ENCODE results near the gene DPP3.

DNA sequence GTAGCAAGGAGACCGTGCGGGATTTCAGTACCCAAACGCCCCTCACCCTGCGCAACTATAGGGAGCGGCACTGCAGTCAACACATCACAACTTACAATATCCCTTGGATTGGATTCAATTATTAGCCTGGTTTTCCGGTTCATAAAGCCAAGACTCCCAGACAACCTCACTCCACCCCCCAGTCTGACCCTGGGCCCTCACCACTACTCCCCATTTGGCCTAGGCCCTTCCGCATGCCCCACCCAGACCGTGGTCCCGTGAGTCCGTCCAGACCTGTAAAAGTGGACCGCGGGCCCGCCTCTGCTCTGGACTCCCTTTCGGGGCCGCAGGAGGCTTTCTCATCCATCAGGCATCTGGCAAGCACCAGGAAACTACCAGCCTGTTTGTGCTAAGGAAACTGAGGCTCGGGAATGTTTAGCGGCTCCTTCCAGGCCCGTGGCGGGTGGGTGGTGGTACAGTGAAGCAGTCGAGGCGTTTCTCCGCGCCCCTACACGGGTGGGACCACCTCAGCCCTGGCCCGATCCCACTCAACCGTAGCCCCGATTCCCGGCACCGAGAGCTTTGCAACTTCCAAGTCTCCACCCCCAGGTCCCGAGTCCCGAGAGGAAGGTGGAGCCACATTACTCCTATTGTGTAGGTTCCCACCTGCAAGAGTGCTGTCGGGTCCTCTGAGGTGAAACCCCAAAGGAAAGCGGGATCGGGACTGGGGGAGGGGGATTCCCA, 679 bp upstream of the DPP3 start:
- TF ChIP-seq EZH2phosphoT487 (IDR thresholded peaks at IDR 0.05; ENCODE audit: low read length): no peak
- TF ChIP-seq CTCF (IDR thresholded peaks at IDR 0.05; ENCODE audit: low read length): no peak
- TF ChIP-seq EZH2 (optimal IDR thresholded peaks at IDR 0.05; ENCODE audit: low read depth, low read length): no peak
